Measurements from ENCODE around the gene BRAF. TPM values are rescaled to one million over a fixed set of nuclear protein-coding genes. Genes with fewer than 3 reads are reported as not detected.
"Not testable (repeated sequence)": the region's sequence is repeated elsewhere in the genome, so short reads cannot be mapped to it uniquely, and the experiment has no call there.

Gene BRAF
- total RNA-seq, 1 donor from 2014 or later, result 44.6 TPM

- no peaks in the 10 kb centered on the region for H3K9me3 Mint-ChIP-seq
- H3K36me3 Mint-ChIP-seq, result no peaks in the 10 kb centered on the region
- H3K27ac Mint-ChIP-seq, result no peak overlapping the region
- no peak for DNase-seq (ENCODE audit: low spot score in 2 of 2, unreplicated experiment in 2 of 2)
- no peaks in the 10 kb centered on the region for H3K27me3 Mint-ChIP-seq (ENCODE audit: low read depth)
- TF ChIP-seq CTCF (IDR thresholded peaks at IDR 0.05; ENCODE audit: unreplicated experiment), result no peak
- no peaks in the 10 kb centered on the region for H3K4me1 Mint-ChIP-seq
- no peak overlapping the region for H3K4me3 Mint-ChIP-seq
Observed at GRCh38 chr7:140723574-140723973, 201.2 kb downstream of the BRAF start.

DNA sequence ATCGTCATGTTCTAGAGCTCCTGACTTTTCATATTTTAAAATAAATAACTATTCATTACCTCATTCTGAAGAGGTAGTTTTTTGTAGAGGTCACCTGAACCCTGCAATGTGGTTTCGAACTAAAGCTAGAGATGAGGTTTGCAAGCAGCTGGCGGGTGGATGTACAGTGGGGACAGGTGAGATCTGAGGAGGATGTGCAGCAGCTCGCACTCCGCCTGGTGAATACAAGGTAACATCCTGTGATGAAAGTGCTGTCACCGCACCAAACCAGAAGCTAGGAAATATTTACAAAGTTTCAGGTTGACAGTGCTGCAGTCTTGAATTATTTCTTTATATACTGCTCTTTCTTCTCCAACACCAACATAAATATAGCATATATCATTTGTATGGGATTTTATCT, 201.7 kb downstream of the BRAF start:
- H3K9me3 Mint-ChIP-seq, result no peaks in the 10 kb centered on the region
- no peaks in the 10 kb centered on the region for H3K36me3 Mint-ChIP-seq
- H3K4me1 Mint-ChIP-seq, result no peaks in the 10 kb centered on the region
- DNase-seq (ENCODE audit: low spot score in 2 of 2, unreplicated experiment in 2 of 2), result no peak
- TF ChIP-seq CTCF (IDR thresholded peaks at IDR 0.05; ENCODE audit: unreplicated experiment), result no peak
- no peaks in the 10 kb centered on the region for H3K27me3 Mint-ChIP-seq (ENCODE audit: low read depth)
- no peak overlapping the region for H3K27ac Mint-ChIP-seq
- no peak overlapping the region for H3K4me3 Mint-ChIP-seq

DNA sequence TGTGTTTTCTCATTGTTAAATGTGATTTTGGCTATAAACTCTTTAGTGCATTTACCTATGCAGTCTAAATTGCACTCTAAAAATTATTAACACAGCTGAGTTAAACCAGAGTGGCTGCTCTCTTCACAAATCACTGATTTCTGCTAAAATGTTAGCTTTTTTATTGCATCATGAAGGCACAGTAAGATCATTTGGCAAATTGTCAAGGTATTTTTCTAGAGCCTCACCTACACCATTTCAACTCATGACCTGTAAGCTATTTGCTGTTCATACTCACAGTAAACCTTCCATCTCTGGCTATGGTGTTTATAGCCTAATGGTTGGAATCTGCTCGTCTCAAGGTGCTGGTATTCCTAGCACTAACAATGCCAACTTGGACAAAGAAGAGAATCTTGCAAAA, 202.5 kb downstream of the BRAF start:
- Mint-ChIP-seq H3K4me3 (no peak overlapping the region), H3K36me3 (no peaks in the 10 kb centered on the region), H3K9me3 (no peaks in the 10 kb centered on the region), H3K27me3 (ENCODE audit: low read depth) (no peaks in the 10 kb centered on the region), H3K27ac (no peak overlapping the region), H3K4me1 (no peaks in the 10 kb centered on the region)
- no peak for DNase-seq (ENCODE audit: low spot score in 2 of 2, unreplicated experiment in 2 of 2)
- TF ChIP-seq CTCF (IDR thresholded peaks at IDR 0.05; ENCODE audit: unreplicated experiment), result no peak

DNA sequence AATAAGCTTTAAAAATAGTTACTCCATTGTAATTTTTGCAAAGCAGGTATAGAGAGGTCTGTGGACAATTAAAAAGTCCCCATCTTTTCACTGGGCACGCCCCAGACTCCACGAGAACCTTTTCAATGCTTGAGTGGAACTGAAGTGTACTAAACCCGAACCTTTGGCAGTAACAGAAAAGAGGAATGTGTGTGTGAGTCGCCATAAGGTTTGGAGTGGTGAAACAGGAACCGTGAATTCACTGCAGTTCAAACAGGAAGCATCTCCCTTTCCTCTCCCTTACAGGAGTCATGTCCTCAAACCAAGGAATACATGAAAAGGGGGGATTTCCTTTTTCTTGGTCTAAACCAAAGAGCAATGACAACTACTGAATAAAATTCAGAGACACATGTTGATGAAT, 205.0 kb downstream of the BRAF start:
- no peak overlapping the region for H3K27ac Mint-ChIP-seq
- no peak for DNase-seq (ENCODE audit: low spot score in 2 of 2, unreplicated experiment in 2 of 2)
- H3K4me3 Mint-ChIP-seq, result no peak overlapping the region
- H3K36me3 Mint-ChIP-seq, result peaks cover 6% of the 10 kb centered on the region
- H3K9me3 Mint-ChIP-seq, result peaks cover 1% of the 10 kb centered on the region
- TF ChIP-seq CTCF (IDR thresholded peaks at IDR 0.05; ENCODE audit: unreplicated experiment), result no peak
- no peaks in the 10 kb centered on the region for H3K27me3 Mint-ChIP-seq (ENCODE audit: low read depth)
- no peaks in the 10 kb centered on the region for H3K4me1 Mint-ChIP-seq

GRCh38 chr7:140714331-140715040, 210.2 kb downstream of the BRAF start:
- Mint-ChIP-seq H3K4me1 (no peaks in the 10 kb centered on the region), H3K27ac (no peak overlapping the region), H3K36me3 (peaks cover 37% of the 10 kb centered on the region), H3K27me3 (ENCODE audit: low read depth) (no peaks in the 10 kb centered on the region), H3K9me3 (peaks cover 21% of the 10 kb centered on the region), H3K4me3 (no peak overlapping the region)
- no peak for DNase-seq (ENCODE audit: low spot score in 2 of 2, unreplicated experiment in 2 of 2)
- no peak for TF ChIP-seq CTCF (IDR thresholded peaks at IDR 0.05; ENCODE audit: unreplicated experiment)

GRCh38 chr7:140712392-140712791, 212.3 kb downstream of the BRAF start:
- not testable (repeated sequence) for H3K4me1 Mint-ChIP-seq; H3K4me3 Mint-ChIP-seq; DNase-seq (ENCODE audit: low spot score in 2 of 2, unreplicated experiment in 2 of 2); H3K27me3 Mint-ChIP-seq (ENCODE audit: low read depth); H3K27ac Mint-ChIP-seq
- peaks cover 37% of the 10 kb centered on the region for H3K36me3 Mint-ChIP-seq
- H3K9me3 Mint-ChIP-seq, result peaks cover 21% of the 10 kb centered on the region

DNA sequence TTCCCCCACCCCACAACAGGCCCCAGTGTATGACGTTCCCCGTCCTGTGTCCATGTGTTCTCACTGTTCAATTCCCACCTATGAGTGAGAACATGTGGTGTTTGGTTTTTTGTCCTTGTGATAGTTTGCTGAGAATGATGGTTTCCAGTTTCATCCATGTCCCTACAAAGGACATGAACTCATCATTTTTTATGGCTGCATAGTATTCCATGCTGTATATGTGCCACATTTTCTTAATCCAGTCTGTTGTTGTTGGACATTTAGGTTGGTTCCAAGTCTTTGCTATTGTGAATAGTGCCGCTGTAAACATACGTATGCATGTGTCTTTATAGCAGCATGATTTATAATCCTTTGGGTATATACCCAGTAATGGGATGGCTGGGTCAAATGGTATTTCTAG, 216.0 kb downstream of the BRAF start:
- not testable (repeated sequence) for H3K4me1 Mint-ChIP-seq; H3K27ac Mint-ChIP-seq; H3K27me3 Mint-ChIP-seq (ENCODE audit: low read depth); DNase-seq (ENCODE audit: low spot score in 2 of 2, unreplicated experiment in 2 of 2); H3K4me3 Mint-ChIP-seq
- Mint-ChIP-seq H3K36me3 (peaks cover 36% of the 10 kb centered on the region), H3K9me3 (peaks cover 16% of the 10 kb centered on the region)
